WI38 (cell line): ENCODE data around the gene KLHL29.

Experiments used
- H3K4me3 ChIP-seq: 2 replicates; pipeline ENCODE4 v1.5.1; 2011; ENCODE audit warnings: low read depth, mild to moderate bottlenecking, control low read depth, low read length
- TF ChIP-seq, protein P1 (sequence below): IDR thresholded peaks from 2 replicates; pipeline ENCODE4 v1.5.1; 2012; ENCODE audit warnings: low read depth, mild to moderate bottlenecking, control low read depth, low read length

Gene KLHL29

GRCh38 chr2:23621616-23622015 lies 236.6 kb downstream of the KLHL29 start:
- TF ChIP-seq, protein P1, sequence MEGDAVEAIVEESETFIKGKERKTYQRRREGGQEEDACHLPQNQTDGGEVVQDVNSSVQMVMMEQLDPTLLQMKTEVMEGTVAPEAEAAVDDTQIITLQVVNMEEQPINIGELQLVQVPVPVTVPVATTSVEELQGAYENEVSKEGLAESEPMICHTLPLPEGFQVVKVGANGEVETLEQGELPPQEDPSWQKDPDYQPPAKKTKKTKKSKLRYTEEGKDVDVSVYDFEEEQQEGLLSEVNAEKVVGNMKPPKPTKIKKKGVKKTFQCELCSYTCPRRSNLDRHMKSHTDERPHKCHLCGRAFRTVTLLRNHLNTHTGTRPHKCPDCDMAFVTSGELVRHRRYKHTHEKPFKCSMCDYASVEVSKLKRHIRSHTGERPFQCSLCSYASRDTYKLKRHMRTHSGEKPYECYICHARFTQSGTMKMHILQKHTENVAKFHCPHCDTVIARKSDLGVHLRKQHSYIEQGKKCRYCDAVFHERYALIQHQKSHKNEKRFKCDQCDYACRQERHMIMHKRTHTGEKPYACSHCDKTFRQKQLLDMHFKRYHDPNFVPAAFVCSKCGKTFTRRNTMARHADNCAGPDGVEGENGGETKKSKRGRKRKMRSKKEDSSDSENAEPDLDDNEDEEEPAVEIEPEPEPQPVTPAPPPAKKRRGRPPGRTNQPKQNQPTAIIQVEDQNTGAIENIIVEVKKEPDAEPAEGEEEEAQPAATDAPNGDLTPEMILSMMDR, result no peak
- H3K4me3 ChIP-seq, result no peak overlapping the region

DNA sequence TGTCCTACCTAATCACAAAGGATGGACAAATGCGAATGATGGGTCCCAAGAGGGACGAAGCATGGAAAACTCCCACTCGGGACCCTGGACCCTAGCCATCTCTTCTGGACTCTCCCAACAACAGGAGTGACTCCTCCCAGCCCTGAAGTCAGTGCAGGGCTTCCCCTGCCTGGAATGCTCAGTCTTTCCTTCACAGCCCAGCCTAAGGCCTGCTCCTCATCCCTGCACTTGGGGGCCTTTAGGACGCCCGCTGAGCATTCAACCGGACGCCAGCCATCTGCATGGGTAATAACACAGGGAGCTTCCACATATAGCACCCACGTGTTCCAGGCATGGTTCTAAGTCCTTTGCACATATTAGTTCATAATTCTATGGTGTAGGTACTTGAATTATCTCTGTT lies 237.5 kb downstream of the KLHL29 start:
- H3K4me3 ChIP-seq, result no peak overlapping the region
- TF ChIP-seq, protein P1, result no peak

- TF ChIP-seq, protein P1, result no peak
- H3K4me3 ChIP-seq, result no peak overlapping the region
These were observed 238.1 kb downstream of the KLHL29 start for GRCh38 chr2:23622966-23623675.

GRCh38 chr2:23624378-23624777 lies 239.4 kb downstream of the KLHL29 start:
- no peak overlapping the region for H3K4me3 ChIP-seq
- TF ChIP-seq, protein P1, result peak; percentile 61

- TF ChIP-seq, protein P1, result no peak
- H3K4me3 ChIP-seq, result no peak overlapping the region
These were observed 239.9 kb downstream of the KLHL29 start for GRCh38 chr2:23624915-23625314.

DNA sequence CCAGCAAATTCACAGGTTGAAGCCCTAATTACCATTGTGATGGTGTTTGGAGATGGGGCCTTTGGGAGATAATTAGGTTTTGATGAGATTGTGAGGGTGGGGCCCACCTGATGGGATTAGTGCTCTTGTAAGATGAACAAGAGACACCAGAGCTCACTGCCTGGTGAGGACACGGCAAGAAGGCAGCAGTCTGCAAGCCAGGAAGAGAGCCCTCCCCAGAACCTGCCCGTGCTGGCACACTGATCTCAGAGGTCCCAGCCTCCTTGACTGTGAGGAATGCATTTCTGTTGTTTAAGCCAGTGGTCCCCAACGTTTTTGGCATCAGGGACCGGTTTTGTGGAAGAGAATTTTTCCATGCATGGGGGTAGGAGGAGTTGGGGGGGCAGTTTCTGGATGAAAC lies 240.7 kb downstream of the KLHL29 start:
- TF ChIP-seq, protein P1, result no peak
- H3K4me3 ChIP-seq, result no peak overlapping the region

GRCh38 chr2:23626701-23627230 lies 241.8 kb downstream of the KLHL29 start:
- TF ChIP-seq, protein P1, result no peak

More at GRCh38 chr2:23626701-23627230, 241.8 kb downstream of the KLHL29 start:
- no peak overlapping the region for H3K4me3 ChIP-seq
